Stimulated activated memory B cell treated with anti-CD40 and anti-IgM and Interleukin-4, amounts not matched to agents 10 μg/mL and 1 μg/mL and 100 μg/mL, for 72 hours (primary cell): Measurements from ENCODE around the gene TTC5.

Experiments
- ATAC-seq: fragments of 150-1000 bp; cut with Tn5 transposase; 2 replicates; pipeline ENCODE4 v1.10.0; 2021
- H3K27ac Mint-ChIP-seq: one replicate; pipeline ENCODE4 v1.8.0; 2022; ENCODE audit warnings: mild to moderate bottlenecking, mixed read lengths
- H3K27me3 Mint-ChIP-seq: one replicate; pipeline ENCODE4 v1.8.0; 2022; ENCODE audit warnings: mixed read lengths
- H3K36me3 Mint-ChIP-seq: one replicate; pipeline ENCODE4 v1.8.0; 2022; ENCODE audit warnings: mixed read lengths
- H3K4me1 Mint-ChIP-seq: one replicate; pipeline ENCODE4 v1.8.0; 2022; ENCODE audit warnings: mixed read lengths
- H3K4me3 Mint-ChIP-seq: one replicate; pipeline ENCODE4 v1.8.0; 2022; ENCODE audit warnings: mild to moderate bottlenecking, moderate library complexity, mixed read lengths
- H3K9me3 Mint-ChIP-seq: one replicate; pipeline ENCODE4 v1.8.0; 2022; ENCODE audit warnings: mixed read lengths

Gene TTC5

GRCh38 chr14:20247646-20248246 lies 58.0 kb downstream of the TTC5 start:
- Mint-ChIP-seq H3K36me3 (peaks cover 7% of the 10 kb centered on the region), H3K27me3 (no peaks in the 10 kb centered on the region), H3K9me3 (peaks cover 7% of the 10 kb centered on the region), H3K4me1 (no peaks in the 10 kb centered on the region), H3K27ac (no peak overlapping the region), H3K4me3 (no peak overlapping the region)
- no peak for ATAC-seq
